ENCODE measurements around the gene MTCH1. TPM values are rescaled to one million over a fixed set of nuclear protein-coding genes. Genes with fewer than 3 reads are reported as not detected.
"Not testable (repeated sequence)": the region's sequence is repeated elsewhere in the genome, so short reads cannot be mapped to it uniquely, and the experiment has no call there.

Gene MTCH1
- total and polyA plus RNA-seq, 2 donors (not counting 1 experiment from before 2014, with no cell fraction given), result 91.7 to 150 TPM

DNA sequence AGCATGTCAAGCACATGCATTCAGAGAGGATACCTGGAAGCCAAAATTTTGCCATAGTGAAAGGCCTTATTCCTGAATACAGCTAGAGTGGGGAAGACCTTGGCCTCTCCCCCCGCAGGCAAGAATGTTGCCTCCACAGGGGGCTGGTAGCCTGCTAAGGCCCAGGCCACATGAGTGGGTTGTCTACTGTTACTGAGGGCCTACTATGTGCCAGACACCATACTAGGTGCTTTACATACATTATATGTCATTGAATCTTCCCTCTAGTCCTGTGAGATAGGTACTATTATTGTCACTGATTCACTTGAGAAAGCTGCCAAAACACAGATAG lies 32.1 kb downstream of the MTCH1 start:
- POLR2A ChIA-PET, result interaction anchor here (0.6 kb wide), 1 partner anchor 32 kb away, joined by 3 read pairs; the partner anchor contains the start of gene MTCH1
- H3K79me2 ChIP-seq (ENCODE audit: control insufficient read depth, insufficient read depth, low read length), result no peaks in the 10 kb centered on the region
- H3K27me3 ChIP-seq (replicated peaks in 1 of 4; ENCODE audit: control extremely low read depth in 1 of 4, control insufficient read depth in 3 of 4, insufficient read depth in 4 of 4, low read length in 3 of 4), result no peaks in the 10 kb centered on the region
- TF ChIP-seq EZH2 (IDR thresholded peaks at IDR 0.05; ENCODE audit: borderline replicate concordance, insufficient read depth, low read depth, low read length, poor library complexity, severe bottlenecking), result no peak
- TF ChIP-seq, protein P1, sequence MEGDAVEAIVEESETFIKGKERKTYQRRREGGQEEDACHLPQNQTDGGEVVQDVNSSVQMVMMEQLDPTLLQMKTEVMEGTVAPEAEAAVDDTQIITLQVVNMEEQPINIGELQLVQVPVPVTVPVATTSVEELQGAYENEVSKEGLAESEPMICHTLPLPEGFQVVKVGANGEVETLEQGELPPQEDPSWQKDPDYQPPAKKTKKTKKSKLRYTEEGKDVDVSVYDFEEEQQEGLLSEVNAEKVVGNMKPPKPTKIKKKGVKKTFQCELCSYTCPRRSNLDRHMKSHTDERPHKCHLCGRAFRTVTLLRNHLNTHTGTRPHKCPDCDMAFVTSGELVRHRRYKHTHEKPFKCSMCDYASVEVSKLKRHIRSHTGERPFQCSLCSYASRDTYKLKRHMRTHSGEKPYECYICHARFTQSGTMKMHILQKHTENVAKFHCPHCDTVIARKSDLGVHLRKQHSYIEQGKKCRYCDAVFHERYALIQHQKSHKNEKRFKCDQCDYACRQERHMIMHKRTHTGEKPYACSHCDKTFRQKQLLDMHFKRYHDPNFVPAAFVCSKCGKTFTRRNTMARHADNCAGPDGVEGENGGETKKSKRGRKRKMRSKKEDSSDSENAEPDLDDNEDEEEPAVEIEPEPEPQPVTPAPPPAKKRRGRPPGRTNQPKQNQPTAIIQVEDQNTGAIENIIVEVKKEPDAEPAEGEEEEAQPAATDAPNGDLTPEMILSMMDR (IDR thresholded peaks at IDR 0.05), result no peak
- peaks cover 27 to 33% of the 10 kb centered on the region in 2 donors for H3K4me1 ChIP-seq (ENCODE audit: control insufficient read depth in 2 of 2, insufficient read depth in 2 of 2, low read length in 2 of 2)
- H3K9me3 ChIP-seq (ENCODE audit: control extremely low read depth in 1 of 3, control insufficient read depth in 2 of 3, insufficient read depth in 1 of 3, low read length in 2 of 3), result no peaks in the 10 kb centered on the region
- H3K9ac ChIP-seq (ENCODE audit: low read length), result peak overlapping the region; percentile 46
- CTCF ChIA-PET, result interaction anchor here (0.7 to 1.6 kb wide), 10 partner anchors 10 to 188 kb away, joined by 3 to 10 read pairs (median 3); partner anchors contain the start of gene C6orf89
- Mint-ChIP-seq H3K4me3 (peak overlapping the region; percentile 72), H3K27ac (peak overlapping the region; percentile 73), H3K27me3 (no peaks in the 10 kb centered on the region), H3K9me3 (ENCODE audit: insufficient read depth) (no peaks in the 10 kb centered on the region), H3K4me1 (peaks cover 47% of the 10 kb centered on the region)
- H3K27ac ChIP-seq (ENCODE audit: low read length in 2 of 2), result no peak overlapping the region
- no peaks in the 10 kb centered on the region for H3K36me3 ChIP-seq (replicated peaks in 1 of 2; ENCODE audit: control extremely low read depth in 1 of 2, control insufficient read depth in 1 of 2, extremely low read depth in 1 of 2, insufficient read depth in 2 of 2, low read length in 1 of 2)
- H3K4me3 ChIP-seq (ENCODE audit: control extremely low read depth in 1 of 5, extremely low read depth in 1 of 5, insufficient read depth in 1 of 5, low read depth in 2 of 5, low read length in 4 of 5), result peak overlapping the region in 2 of 5 experiments; percentile 14 to 47
- ATAC-seq (ENCODE audit: low read depth) (no peak), DNase-seq (no peak)
- WGBS (ENCODE audit: insufficient coverage), result 80% methylated on average over 1 of the region's 1 CpG
- peak overlapping the region; percentile 62 for H2AFZ ChIP-seq (ENCODE audit: insufficient read depth, low read depth, low read length, poor library complexity, severe bottlenecking)
- H3K4me2 ChIP-seq (replicated peaks; ENCODE audit: low read depth, low read length, poor library complexity, severe bottlenecking), result peak overlapping the region; percentile 70
- intact Hi-C loops (cut with micrococcal nuclease), result no loop called here
- no peaks in the 10 kb centered on the region for H4K20me1 ChIP-seq (ENCODE audit: control insufficient read depth, insufficient read depth, low read length, poor library complexity, severe bottlenecking)

DNA sequence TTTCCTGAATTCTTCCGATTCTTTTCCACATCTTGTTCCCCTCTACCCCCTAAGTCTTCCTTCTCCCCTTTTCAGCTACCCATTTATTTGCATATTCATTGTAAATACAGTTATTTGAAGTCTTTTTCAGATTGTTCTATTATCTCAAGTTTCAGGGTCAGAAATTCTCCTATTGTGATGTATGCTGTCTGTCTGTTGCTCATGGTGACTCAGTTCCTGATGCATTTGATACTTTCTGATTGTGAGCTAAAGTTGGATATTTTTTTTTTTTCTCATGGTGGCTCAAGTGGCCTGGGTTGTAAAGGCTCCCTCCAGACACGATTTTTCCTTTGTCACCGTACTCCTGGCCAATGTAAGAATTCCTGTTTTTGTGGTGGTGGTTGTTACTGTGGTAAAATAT lies 36.4 kb downstream of the MTCH1 start:
- H3K4me1 ChIP-seq (ENCODE audit: control insufficient read depth in 2 of 2, insufficient read depth in 2 of 2, low read length in 2 of 2), result peaks cover 18 to 31% of the 10 kb centered on the region in 2 donors
- no peaks in the 10 kb centered on the region for H3K9me3 ChIP-seq (ENCODE audit: control extremely low read depth in 1 of 3, control insufficient read depth in 2 of 3, insufficient read depth in 1 of 3, low read length in 2 of 3)
- CTCF ChIA-PET, result no interaction called here
- H3K9ac ChIP-seq (ENCODE audit: low read length), result no peak overlapping the region
- H3K4me2 ChIP-seq (replicated peaks; ENCODE audit: low read depth, low read length, poor library complexity, severe bottlenecking), result no peak overlapping the region
- no peaks in the 10 kb centered on the region for H3K27me3 ChIP-seq (replicated peaks in 1 of 4; ENCODE audit: control extremely low read depth in 1 of 4, control insufficient read depth in 3 of 4, insufficient read depth in 4 of 4, low read length in 3 of 4)
- H3K27ac Mint-ChIP-seq, result no peak overlapping the region
- H3K4me1 Mint-ChIP-seq, result peaks cover 40% of the 10 kb centered on the region
- H3K27ac ChIP-seq (ENCODE audit: low read length in 2 of 2), result no peak overlapping the region
- no peak overlapping the region for H3K4me3 Mint-ChIP-seq
- H4K20me1 ChIP-seq (ENCODE audit: control insufficient read depth, insufficient read depth, low read length, poor library complexity, severe bottlenecking), result no peaks in the 10 kb centered on the region
- POLR2A ChIA-PET, result no interaction called here
- no peak overlapping the region for H2AFZ ChIP-seq (ENCODE audit: insufficient read depth, low read depth, low read length, poor library complexity, severe bottlenecking)
- intact Hi-C loops (cut with micrococcal nuclease), result no loop called here
- no peaks in the 10 kb centered on the region for H3K9me3 Mint-ChIP-seq (ENCODE audit: insufficient read depth)
- ATAC-seq (ENCODE audit: low read depth) (no peak), DNase-seq (no peak)
- TF ChIP-seq, protein P1 (IDR thresholded peaks at IDR 0.05), result no peak
- TF ChIP-seq EZH2 (IDR thresholded peaks at IDR 0.05; ENCODE audit: borderline replicate concordance, insufficient read depth, low read depth, low read length, poor library complexity, severe bottlenecking), result no peak
- H3K79me2 ChIP-seq (ENCODE audit: control insufficient read depth, insufficient read depth, low read length), result no peaks in the 10 kb centered on the region
- H3K36me3 ChIP-seq (replicated peaks in 1 of 2; ENCODE audit: control extremely low read depth in 1 of 2, control insufficient read depth in 1 of 2, extremely low read depth in 1 of 2, insufficient read depth in 2 of 2, low read length in 1 of 2), result no peaks in the 10 kb centered on the region
- WGBS (ENCODE audit: insufficient coverage), result no CpG with 5 or more reads among the region's 3 CpGs
- no peak overlapping the region for H3K4me3 ChIP-seq (ENCODE audit: control extremely low read depth in 1 of 5, extremely low read depth in 1 of 5, insufficient read depth in 1 of 5, low read depth in 2 of 5, low read length in 4 of 5)
- H3K27me3 Mint-ChIP-seq, result no peaks in the 10 kb centered on the region

DNA sequence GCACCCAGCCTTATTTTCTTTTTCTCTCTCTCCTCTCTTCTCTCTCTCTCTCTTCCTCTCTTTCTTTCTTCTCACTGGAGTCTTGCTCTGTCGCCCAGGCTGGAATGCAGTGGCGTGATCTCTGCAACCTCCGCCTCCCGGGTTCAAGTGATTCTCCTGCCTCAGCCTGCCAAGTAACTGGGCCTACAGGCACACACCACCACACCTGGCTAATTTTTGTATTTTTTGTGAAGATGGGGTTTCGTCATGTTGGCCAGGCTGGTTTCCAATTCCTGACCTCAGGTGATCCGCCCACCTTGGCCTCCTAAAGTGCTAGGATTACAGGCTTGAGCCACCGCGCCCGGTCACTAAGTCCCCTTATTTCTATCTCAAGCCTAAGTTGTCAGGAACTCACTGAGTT lies 36.9 kb downstream of the MTCH1 start:
- DNase-seq; intact Hi-C loops (cut with micrococcal nuclease); H3K79me2 ChIP-seq (ENCODE audit: control insufficient read depth, insufficient read depth, low read length); H3K36me3 ChIP-seq (replicated peaks in 1 of 2; ENCODE audit: control extremely low read depth in 1 of 2, control insufficient read depth in 1 of 2, extremely low read depth in 1 of 2, insufficient read depth in 2 of 2, low read length in 1 of 2); H3K27me3 Mint-ChIP-seq; H3K4me2 ChIP-seq (replicated peaks; ENCODE audit: low read depth, low read length, poor library complexity, severe bottlenecking); H3K27ac ChIP-seq (ENCODE audit: low read length in 2 of 2); POLR2A ChIA-PET; H3K9me3 ChIP-seq (ENCODE audit: control extremely low read depth in 1 of 3, control insufficient read depth in 2 of 3, insufficient read depth in 1 of 3, low read length in 2 of 3); ATAC-seq (ENCODE audit: low read depth); H3K9me3 Mint-ChIP-seq (ENCODE audit: insufficient read depth); H4K20me1 ChIP-seq (ENCODE audit: control insufficient read depth, insufficient read depth, low read length, poor library complexity, severe bottlenecking); H3K4me3 Mint-ChIP-seq; H3K9ac ChIP-seq (ENCODE audit: low read length); H3K27me3 ChIP-seq (replicated peaks in 1 of 4; ENCODE audit: control extremely low read depth in 1 of 4, control insufficient read depth in 3 of 4, insufficient read depth in 4 of 4, low read length in 3 of 4); H2AFZ ChIP-seq (ENCODE audit: insufficient read depth, low read depth, low read length, poor library complexity, severe bottlenecking); H3K4me3 ChIP-seq (ENCODE audit: control extremely low read depth in 1 of 5, extremely low read depth in 1 of 5, insufficient read depth in 1 of 5, low read depth in 2 of 5, low read length in 4 of 5); CTCF ChIA-PET: not testable (repeated sequence)
- H3K4me1 Mint-ChIP-seq, result peaks cover 40% of the 10 kb centered on the region
- peak overlapping the region; percentile 10 for H3K27ac Mint-ChIP-seq
- H3K4me1 ChIP-seq (ENCODE audit: control insufficient read depth in 2 of 2, insufficient read depth in 2 of 2, low read length in 2 of 2), result peaks cover 13 to 31% of the 10 kb centered on the region in 2 donors
- WGBS (ENCODE audit: insufficient coverage), result 92% methylated on average over 2 of the region's 9 CpGs
